DLD1 (cell line): Measurements from ENCODE around the gene C1GALT1.
"Not testable (repeated sequence)": the region's sequence is repeated elsewhere in the genome, so short reads cannot be mapped to it uniquely, and the experiment has no call there.

Experiments
- in situ Hi-C: cut with HindIII; loops from 2 replicates; pipeline ENCODE4 v1.10.0; 2017; ENCODE audit warnings: low sequenced_read_pairs

Gene C1GALT1

DNA sequence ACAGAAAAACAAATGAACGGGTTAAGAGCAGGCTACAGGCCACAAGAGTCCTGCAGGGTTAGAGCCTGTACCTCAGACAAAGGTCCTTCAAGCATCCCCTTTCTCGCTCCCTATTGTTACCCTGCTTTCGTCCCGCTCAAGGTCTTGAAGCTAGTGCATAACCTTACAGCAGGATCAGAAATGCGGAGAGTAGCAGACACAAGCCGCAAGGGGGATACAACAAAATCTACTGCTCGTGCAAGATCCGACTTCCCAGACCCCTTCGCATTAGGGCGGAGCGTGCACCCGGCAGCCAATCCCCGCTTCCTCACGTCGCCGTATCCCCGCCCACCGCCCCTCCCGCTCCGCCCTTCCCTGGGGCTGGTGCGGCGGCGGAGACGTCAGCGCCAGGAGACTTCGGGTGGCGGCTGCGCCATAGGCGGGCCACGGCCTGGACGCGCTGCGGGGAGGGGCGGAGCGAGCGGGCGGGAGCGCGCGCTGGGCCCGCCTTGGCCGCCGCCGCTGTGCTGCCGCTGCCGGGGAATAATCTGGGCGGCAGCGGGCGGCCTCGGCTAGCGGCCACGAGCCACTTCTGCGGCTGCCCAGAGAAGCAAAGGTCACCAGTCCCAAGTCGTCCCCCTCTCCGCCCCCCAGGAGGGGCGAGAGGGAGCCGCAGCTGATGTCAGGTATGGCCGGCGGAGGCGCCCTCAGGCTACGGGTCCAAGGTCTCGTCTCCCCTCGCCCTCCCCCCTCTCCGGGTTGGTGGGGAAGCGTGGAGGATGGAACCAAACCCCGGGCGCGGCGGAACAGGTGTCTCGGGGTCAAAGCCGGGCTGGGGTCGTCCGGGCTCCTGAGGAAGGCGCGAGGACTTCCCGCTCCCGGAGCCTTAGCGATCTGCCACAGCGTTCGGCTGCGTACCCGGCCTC, at the start of gene C1GALT1:
Gene C1GALT1 (plus strand): TSS at position 389 of the 905 bp plus-strand sequence. CDS start 51,776 bp downstream, outside the sequence.
- in situ Hi-C loops = no loop called here

DNA sequence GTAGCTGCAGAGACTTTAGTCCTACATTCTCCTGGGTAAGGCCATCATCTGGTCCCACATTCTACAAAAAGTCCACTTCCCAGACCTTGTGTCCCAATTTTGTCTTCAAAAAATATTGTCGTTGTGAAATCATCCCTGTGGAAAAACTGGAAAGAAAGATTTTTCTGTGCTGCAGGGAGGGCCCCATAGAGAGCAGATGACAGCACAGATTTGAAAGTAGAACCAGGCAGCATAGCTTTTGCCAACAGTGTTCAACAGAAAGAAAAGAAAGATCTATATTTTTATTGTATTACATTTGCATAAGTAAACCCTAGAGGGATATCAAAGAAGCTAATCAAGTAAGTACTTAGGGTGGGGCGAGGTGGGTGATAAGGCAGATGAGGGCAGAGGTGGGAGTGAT, 48.3 kb upstream of the C1GALT1 start:
- in situ Hi-C loops = no loop called here

DNA sequence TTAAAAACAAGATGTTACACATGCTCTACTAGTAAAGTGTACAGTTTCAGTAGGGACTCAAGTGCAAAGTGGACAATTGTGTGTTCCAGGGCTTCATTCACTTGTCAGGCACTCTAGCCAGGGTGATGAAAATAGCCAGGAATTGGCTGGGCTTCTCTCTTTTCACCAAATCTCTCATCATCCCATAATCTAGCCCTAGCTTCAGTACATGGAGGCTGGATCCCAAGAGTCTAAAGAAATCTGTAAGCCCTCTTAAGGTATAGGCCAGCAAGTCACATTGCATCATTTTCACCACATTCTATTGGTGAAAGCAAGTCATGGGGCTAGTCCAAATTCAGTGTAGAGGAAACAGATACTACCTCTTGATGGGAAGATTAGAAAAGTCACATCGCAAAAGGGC, 47.3 kb upstream of the C1GALT1 start:
- in situ Hi-C loops = no loop called here

DNA sequence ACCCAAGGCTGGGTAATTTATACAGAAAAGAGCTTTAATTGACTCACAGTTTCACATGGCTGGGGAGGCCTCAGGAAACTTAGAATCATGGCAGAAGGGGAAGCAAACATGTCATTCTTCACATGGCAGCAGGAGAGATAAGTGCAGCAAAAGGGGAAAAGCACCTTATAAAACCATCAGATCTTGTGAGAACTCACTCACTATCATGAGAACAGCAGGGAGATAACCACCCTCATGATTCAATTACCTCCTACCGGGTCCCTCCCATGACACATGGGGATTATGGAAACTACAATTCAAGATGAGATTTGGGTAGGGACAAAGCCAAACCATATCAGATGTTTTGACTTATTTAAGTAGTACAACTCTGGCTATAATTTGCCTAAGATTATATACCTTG, 46.4 kb upstream of the C1GALT1 start:
- in situ Hi-C loops = not testable (repeated sequence)

DNA sequence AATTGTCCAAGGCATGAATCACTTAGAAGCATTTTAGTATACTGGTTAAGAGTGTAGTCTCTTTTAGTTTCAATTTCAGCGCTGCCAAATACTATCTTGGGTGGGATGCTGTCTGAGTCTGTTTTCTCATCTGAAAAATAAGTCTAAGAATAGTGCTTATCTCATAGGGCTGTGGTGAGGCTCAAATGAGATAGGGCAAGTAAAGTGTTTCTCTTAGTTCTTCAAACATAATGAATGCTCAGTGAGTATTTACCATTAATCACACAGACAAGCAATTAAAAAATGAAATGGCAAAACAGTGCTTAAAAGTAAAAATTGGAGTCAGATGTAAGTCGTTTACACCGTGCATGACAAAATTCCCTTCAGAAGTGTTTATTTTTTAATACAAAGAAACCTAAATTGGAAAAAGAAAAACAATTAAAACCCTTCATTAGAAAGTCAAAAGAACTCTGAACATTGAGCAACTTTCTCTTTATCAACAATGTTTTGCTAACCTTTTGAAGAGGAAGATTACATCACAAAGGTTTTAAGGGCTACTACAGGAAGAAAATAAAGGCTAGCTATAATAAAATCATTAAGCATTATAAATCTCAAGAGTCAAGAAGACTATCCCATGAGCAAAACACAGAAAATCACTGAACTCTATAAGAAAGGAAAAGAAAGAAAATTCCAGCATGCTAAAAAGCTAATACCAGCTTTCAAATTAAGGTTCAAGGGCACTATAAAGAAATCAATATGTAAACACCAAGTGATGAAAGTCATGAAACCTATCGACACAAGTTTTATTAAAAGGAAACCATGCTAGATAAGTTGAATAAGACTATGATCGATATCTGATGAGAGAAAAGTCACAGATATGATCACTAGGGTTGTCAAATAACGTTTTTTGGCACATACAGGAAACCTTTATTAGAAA, 45.6 kb upstream of the C1GALT1 start:
- in situ Hi-C loops = no loop called here

DNA sequence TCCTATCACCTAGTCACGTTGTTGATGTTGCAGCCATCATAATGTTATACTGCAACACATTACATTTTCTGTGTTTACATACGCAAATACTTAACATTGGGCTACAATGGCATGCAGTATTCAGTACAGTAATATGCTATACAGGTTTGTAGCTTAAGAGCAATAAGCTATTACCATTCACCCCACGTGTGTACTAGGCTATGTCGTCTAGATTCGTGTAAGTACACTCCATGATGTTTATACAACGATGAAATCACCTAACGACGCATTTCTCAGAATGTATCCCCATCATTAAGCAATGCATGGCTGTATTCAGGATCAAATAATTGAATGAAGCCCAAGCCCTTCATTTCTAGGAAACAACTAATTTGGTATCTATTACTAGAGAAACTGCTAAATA, 43.4 kb upstream of the C1GALT1 start:
- in situ Hi-C loops = no loop called here

DNA sequence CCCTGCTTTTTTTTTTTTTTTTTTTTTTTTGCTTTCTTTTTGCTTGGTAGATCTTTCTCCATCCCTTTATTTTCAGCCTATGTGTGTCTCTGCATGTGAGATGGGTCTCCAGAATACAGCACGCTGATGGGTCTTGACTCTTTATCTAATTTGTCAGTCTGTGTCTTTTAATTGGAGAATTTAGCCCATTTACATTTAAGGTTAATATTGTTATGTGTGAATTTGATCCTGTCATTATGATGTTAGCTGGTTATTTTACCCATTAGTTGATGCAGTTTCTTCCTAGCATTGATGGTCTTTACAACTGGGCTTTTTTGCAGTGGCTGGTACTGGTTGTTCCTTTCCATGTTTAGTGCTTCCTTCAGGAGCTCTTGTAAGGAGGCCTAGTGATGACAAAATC, 38.9 kb upstream of the C1GALT1 start:
- in situ Hi-C loops = not testable (repeated sequence)

DNA sequence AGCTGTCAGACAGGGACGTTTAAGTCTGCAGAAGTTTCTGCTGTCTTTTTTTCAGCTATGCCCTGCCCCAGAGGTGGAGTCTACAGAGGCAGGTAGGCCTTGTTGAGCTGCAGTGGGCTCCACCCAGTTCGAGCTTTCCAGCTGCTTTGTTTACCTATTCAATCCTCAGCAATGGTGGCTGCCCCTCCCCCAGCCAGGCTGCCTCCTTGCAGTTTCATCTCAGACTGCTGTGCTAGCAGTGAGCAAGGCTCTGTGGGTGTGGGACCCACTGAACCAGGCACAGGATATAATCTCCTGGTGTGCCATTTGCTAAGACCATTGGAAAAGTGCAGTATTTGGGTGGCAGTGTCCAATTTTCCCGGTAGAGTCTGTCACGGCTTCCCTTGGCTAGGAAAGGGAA, 37.2 kb upstream of the C1GALT1 start:
- in situ Hi-C loops = not testable (repeated sequence)

DNA sequence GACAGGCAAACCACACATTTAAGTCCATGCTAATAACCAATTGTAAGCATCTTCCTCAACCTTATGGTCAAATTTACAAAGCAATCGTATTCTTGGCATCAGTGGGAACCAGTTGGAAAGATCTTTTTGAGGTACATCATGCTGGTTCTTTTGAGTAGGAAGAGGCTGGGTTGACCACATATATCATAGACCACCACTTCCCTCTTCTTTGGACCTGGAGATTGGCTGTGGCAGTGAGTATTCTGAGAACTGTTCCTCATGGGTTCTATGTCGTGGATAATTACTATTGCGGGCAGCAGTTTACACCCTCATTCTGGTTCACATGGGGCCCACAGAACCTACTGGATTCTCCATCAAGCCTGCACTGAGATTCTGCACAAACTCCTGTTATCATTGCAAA, 35.5 kb upstream of the C1GALT1 start:
- in situ Hi-C loops = no loop called here

DNA sequence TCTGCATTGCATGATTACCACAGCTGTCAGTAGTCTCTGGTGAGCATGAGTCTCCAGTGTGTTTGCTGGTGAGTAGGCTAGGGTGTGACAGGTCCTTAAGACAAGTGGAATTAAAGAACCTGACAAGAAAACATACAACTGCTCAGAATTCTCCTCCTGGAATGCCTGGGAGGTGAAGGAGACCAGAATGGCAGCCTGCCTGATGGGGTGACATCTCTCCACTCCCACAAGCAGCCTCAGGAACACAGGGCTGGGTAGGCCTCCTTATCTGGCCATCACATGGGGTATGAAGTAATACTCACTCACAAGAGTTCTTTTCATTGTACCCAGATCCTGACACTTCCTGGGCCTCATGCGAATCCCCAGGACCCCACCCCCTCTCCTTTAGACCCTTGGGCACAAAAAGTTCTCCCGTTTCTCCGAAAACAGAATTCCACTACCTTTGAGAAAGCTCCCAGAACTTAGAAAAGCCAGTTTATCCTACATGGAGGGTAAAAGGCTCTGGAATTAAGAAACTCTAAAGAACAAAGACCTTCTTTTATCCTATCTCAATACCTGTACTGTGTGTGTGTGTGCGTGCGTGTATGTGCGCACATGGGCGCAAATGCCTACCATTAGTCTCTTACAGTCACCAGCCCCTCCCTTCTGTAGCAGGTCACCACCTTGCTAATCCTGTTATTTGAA, 33.4 kb upstream of the C1GALT1 start:
- in situ Hi-C loops = no loop called here

DNA sequence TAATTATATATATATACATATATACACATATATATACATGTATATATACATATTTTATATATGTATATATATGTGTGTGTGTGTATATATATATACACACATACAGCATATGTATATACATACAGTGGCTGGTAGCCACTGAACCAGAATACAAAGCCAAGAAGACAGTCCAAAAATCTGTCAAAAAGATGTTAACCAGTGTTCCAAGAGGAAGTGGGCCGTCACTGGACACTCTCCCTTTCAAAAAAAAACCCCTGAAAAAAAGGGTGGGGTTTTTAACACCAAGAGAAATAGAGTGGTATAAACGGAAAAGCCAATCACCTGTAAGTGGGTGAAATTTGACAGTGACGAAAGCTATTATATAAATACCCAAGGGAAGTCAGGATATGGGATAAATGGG, 31.1 kb upstream of the C1GALT1 start:
- in situ Hi-C loops = no loop called here

DNA sequence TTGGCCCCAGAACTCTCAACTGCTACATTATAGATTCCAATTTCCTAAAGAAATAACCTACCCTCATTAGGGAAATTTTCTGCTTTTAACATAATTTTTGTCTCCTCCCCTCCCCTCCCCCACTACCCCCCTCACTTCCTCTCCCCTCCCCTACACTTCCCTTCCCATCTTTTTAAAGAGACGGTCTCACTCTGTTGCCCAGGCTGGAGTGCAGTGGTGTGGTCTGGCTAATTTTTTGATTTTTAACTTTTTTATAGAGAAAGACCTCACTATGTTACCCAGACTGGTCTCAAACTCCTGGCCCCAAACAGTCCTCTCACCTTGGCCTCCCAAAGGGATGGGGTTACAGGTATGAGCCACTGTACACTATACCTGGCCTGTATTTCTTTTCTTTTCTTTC, 30.5 kb upstream of the C1GALT1 start:
- in situ Hi-C loops = no loop called here

DNA sequence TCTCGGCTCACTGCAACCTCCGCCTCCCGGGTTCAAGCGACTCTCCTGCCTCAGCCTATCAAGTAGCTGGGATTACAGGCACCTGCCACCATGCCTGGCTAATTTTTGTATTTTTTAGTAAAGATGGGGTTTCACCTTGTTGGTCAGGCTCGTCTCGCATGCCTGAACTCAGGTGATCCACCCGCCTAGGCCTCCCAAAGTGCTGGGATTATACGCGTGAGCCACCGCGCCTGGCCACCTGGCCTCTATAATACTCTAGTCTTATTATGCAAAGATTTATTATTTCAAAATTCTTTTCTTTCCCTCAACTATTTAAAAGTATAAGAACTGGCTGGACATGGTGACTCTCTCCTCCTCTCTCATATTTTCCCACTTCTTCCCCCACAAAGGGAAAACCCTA, 30.0 kb upstream of the C1GALT1 start:
- in situ Hi-C loops = no loop called here

DNA sequence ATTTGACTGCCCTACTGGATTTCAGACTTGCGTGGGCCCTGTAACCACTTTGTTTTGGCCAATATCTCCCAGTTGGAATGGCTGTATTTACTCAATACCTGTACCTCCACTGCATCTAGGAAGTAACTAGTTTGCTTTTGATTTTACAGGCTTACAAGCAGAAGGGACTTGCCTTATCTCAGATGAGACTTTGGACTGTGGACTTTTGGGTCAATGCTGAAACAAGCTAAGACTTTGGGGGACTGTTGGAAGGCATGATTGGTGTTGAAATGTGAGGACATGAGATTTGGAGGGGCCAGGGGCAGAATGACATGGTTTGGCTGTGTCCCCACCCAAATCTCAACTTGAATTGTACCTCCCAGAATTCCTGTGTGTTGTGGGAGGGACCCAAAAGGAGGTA, 28.0 kb upstream of the C1GALT1 start:
- in situ Hi-C loops = not testable (repeated sequence)

DNA sequence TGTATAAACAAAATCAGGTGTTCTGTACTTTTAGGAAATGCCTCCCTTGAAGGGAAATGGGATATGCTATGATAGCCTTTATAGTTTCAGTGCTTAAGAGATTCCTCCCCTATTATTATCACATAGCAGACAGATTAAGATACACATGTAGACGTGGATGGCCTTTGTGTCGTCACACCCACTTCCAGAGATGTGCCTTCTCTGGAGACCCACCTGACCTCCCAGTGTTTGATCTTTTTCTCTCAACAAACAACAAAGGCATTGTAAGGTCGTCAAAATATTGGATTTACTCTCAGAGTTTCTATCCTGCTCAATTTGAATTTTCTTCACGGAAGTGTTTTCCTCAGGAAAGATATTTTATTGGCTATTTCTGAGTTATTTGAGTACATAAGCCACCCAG, 25.7 kb upstream of the C1GALT1 start:
- in situ Hi-C loops = no loop called here

DNA sequence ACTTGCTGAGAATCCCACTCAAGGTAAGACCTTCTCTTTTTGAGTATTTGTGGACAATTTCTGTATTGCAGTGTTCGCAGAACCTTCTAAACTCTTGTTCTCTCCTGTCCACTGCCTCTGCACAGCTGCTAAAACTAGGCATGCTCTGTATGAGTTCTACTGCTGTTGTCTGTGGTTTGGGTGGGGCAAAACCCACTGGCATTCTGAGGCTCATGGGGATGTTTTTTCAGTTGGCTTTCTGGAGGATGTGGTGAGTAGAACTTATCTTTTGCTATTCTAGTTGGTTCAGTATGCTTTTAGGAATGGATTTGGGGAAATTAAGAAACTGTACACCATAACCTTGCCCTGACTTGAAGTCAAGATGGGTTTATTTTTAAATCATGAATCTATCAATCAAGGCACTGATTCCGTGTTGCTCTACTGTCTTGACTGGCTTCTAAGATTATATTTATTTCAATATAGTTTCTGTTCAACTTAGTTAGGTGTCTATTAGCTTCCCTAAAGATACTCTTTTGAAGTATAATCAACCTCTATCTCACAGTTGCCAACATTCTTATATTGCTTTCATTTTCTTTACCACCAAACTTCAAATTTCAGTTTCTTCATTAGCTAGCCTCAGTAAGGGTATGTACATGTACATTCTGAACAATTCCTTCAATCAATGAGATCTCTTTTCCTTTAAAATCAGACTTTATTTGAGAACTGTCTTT, 25.0 kb upstream of the C1GALT1 start:
- in situ Hi-C loops = no loop called here

DNA sequence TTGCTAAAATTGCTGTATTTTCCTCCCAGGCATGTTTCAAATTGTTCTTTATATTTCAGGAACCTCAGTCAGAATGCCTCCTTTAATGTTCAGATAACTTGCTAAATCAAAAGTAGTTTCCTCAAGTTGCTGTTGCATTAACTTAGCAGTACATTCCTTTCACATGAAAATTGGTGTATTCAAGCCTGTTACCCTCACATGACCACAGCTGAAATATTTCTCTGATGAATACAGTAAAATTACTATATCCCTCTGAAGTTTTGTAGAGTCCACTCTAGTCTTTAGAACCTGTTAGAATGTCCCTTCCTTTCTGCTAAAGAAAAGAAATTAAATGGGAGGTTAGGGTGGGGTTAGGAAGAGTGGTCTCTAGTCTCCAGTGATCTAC, 24.5 kb upstream of the C1GALT1 start:
- in situ Hi-C loops = no loop called here

DNA sequence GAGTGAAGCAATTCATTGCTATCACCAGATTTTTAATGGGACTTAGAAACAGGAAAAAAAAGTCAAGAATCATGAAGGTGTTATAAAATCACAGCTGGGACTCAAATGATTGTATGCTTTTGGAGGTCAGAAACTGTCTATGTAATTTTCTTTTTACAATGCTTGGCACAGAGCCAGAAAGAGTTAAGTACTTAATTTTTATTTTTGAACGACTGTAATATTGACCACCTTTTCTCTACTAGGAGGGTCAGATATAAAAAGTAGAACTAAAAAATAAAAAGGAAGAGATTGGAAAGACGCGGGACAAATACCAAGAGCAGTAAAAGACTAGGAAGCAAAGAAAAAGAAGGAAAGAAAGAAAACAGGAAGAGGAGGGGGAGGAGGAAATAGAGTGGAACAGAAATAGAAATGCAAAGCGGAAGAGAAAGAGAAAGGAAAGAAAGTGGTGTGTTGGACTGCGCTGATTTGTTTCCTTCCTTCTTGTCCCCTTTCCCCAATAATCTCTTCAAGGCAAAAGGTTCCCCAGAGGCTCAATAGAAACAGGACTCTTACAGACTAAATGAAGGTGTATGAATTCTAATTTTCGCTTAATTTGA, 23.2 kb upstream of the C1GALT1 start:
- in situ Hi-C loops = no loop called here

DNA sequence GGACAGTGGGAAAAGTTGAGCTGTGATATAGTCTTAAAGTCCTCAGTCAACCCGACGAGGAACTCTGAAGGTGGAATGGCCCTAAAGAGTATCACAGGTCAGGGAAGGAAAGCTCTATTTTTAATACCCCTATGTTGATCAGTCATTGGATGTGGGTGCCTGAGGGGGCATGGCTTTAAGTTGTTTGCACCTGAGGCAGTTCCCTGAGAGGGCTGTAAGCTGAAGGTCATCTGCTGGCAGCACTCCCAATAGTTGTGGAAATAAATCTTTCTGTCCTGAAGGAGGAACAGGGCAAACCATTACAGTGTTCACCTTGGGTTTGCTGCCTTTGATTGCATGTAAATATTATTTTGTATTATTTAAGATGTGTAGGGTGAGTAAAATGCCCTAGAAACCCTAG, 17.8 kb upstream of the C1GALT1 start:
- in situ Hi-C loops = no loop called here

DNA sequence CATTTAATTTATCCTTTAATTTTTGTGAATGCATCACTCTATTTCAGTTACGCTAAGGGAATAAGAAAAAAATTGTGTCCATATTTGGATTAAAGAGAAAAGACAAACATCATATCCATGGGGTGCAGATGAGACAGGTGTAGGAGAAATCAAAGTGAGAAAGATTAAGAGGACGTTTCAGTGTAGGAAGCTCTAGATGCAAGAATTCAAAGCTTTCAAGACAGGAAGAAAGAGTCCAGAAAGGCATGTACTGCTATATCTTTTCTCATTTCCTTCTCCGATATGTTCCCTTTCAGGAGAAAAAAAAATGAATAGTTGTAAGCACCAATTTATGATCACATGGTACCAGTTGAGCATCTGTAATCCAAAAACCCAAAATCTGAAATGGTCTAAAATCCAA, 17.0 kb upstream of the C1GALT1 start:
- in situ Hi-C loops = no loop called here
